Endothelial cell of umbilical vein (primary cell): ENCODE measurements around the gene NKD1. TPM values are rescaled to one million over a fixed set of nuclear protein-coding genes. Genes with fewer than 3 reads are reported as not detected.

Experiments used
- BruUV-seq: library from RNA; stranded (reverse); fragments of 400-500 nt; replicated peaks from 2 replicates; lab custom pipeline; 2021; lab: Mats Ljungman, UMichigan
- CTCF ChIA-PET: fragments of 300-600, 350-600 bp; sonication (Branson Sonifier 250); formaldehyde crosslinking; loops from one replicate; lab custom pipeline; 2021; ENCODE audit warnings: antibody characterized with exemption, inconsistent platforms; lab: Charles Lee
- POLR2A ChIA-PET: fragments of 300-600, 350-600 bp; sonication (Branson Sonifier 250); formaldehyde crosslinking; loops from one replicate; lab custom pipeline; 2021; ENCODE audit warnings: antibody characterized with exemption, inconsistent platforms; lab: Charles Lee
- DNase-seq: peaks from one replicate; pipeline ENCODE4 v3.0.0-alpha.2; 2011; ENCODE audit warnings: low read depth, low spot score
- FAIRE-seq: peaks from 2 replicates; lab custom pipeline; 2011; peaks lifted over from hg19 to GRCh38; lab: Jason Lieb, UNC
- H2AFZ ChIP-seq: 2 replicates; pipeline ENCODE4 v1.6.0; 2012; ENCODE audit warnings: low read depth, low read length, control low read depth, inconsistent platforms
- H3K27ac ChIP-seq: 2 replicates; pipeline ENCODE4 v1.5.1; 2011; ENCODE audit warnings: low read depth, mild to moderate bottlenecking, control low read depth, low read length, moderate library complexity; ENCODE audit not compliant: insufficient read depth
- H3K27me3 ChIP-seq, 2 experiments: 2 replicates each; pipeline versions ENCODE4 v1.6.0 to v1.6.1; 2011; ENCODE audit warnings: low read length in 2 of 2, mixed read lengths in 1 of 2; ENCODE audit not compliant: control insufficient read depth in 2 of 2, insufficient read depth in 2 of 2
- H3K36me3 ChIP-seq, 2 experiments: 2 replicates in 1 of 2; 3 replicates in 1 of 2; pipeline ENCODE4 v1.5.1; 2011; ENCODE audit warnings: low read length in 2 of 2, mild to moderate bottlenecking in 1 of 2, moderate library complexity in 1 of 2; ENCODE audit not compliant: control insufficient read depth in 2 of 2, insufficient read depth in 2 of 2; ENCODE audit errors: extremely low read depth in 1 of 2
- H3K4me1 ChIP-seq: 3 replicates; pipeline ENCODE4 v1.5.1; 2011; ENCODE audit warnings: mild to moderate bottlenecking, low read length; ENCODE audit not compliant: control insufficient read depth, insufficient read depth; ENCODE audit errors: extremely low read depth
- H3K4me2 ChIP-seq: 2 replicates; pipeline ENCODE4 v1.6.1; 2011; ENCODE audit warnings: low read length, control low read depth, mixed read lengths; ENCODE audit not compliant: insufficient read depth
- H3K4me3 ChIP-seq, 3 experiments: fragments of 200-600 bp in 1 of 3; sonication (generic), shearing (Covaris generic) in 1 of 3; replicated peaks in 1 of 3; 2 replicates each; pipeline ENCODE4 v1.5.1; 2011 to 2016; ENCODE audit warnings: control low read depth in 3 of 3, low read length in 3 of 3, mild to moderate bottlenecking in 2 of 3, inconsistent platforms in 1 of 3, low read depth in 1 of 3, moderate library complexity in 1 of 3; ENCODE audit not compliant: insufficient read depth in 1 of 3
- H3K79me2 ChIP-seq: 2 replicates; pipeline ENCODE4 v1.6.0; 2012; ENCODE audit warnings: low read length, inconsistent platforms; ENCODE audit not compliant: control insufficient read depth, insufficient read depth
- H3K9ac ChIP-seq: replicated peaks from 2 replicates; pipeline ENCODE3; 2011; ENCODE audit warnings: low read length, control low read depth; ENCODE audit not compliant: insufficient read depth; ENCODE audit errors: extremely low read depth
- H3K9me1 ChIP-seq: replicated peaks from 3 replicates; pipeline ENCODE4 v1.6.0; 2011; ENCODE audit warnings: mild to moderate bottlenecking, low read length; ENCODE audit not compliant: control insufficient read depth, insufficient read depth; ENCODE audit errors: extremely low read depth
- H3K9me3 ChIP-seq: replicated peaks from 2 replicates; pipeline ENCODE4 v1.5.1; 2012; ENCODE audit warnings: low read length, inconsistent platforms; ENCODE audit not compliant: control insufficient read depth, insufficient read depth
- H4K20me1 ChIP-seq: replicated peaks from 2 replicates; pipeline ENCODE3; 2011; ENCODE audit warnings: mild to moderate bottlenecking, low read length; ENCODE audit not compliant: control insufficient read depth, insufficient read depth; ENCODE audit errors: extremely low read depth
- CTCF ChIP-seq, 2 donors: IDR thresholded peaks; 1 replicate in 1 of 2; 2 replicates in 1 of 2; pipeline ENCODE4 v1.5.1; 2011; ENCODE audit warnings: low read length in 2 of 2, mild to moderate bottlenecking in 2 of 2, moderate library complexity in 2 of 2, control low read depth in 1 of 2, inconsistent platforms in 1 of 2, low read depth in 1 of 2; ENCODE audit not compliant: insufficient read depth in 1 of 2; ENCODE audit errors: extremely low read depth in 1 of 2
- EZH2 ChIP-seq: IDR thresholded peaks from 2 replicates; pipeline ENCODE4 v1.6.1; 2012; ENCODE audit warnings: borderline replicate concordance, low read depth, mild to moderate bottlenecking, moderate library complexity, low read length, inconsistent platforms; ENCODE audit not compliant: severe bottlenecking
- FOS ChIP-seq: IDR thresholded peaks from 2 replicates; pipeline ENCODE4 v1.6.1; 2011; ENCODE audit warnings: mild to moderate bottlenecking, low read length, moderate library complexity, borderline replicate concordance; ENCODE audit not compliant: insufficient read depth
- GATA2 ChIP-seq: IDR thresholded peaks from 2 replicates; pipeline ENCODE4 v1.7.0; 2011; ENCODE audit warnings: low read depth, mild to moderate bottlenecking, moderate library complexity, mixed read lengths, low read length; ENCODE audit not compliant: insufficient read length, insufficient read depth
- JUN ChIP-seq: IDR thresholded peaks from 2 replicates; pipeline ENCODE4 v1.6.1; 2011; ENCODE audit warnings: borderline replicate concordance, low read depth; ENCODE audit not compliant: insufficient read length, insufficient read depth
- MYC ChIP-seq: IDR thresholded peaks from one replicate; pipeline ENCODE4 v1.6.1; 2011; ENCODE audit warnings: mild to moderate bottlenecking, low read depth, low read length
- POLR2A ChIP-seq: IDR thresholded peaks from 2 replicates; pipeline ENCODE4 v1.6.1; 2012; ENCODE audit warnings: low read depth, mild to moderate bottlenecking, control low read depth, low read length
- POLR2AphosphoS5 ChIP-seq: IDR thresholded peaks from 2 replicates; pipeline ENCODE4 v1.6.1; 2012; ENCODE audit warnings: low read depth, mild to moderate bottlenecking, control low read depth, low read length, moderate library complexity; ENCODE audit not compliant: insufficient read depth
- dilution Hi-C: fragments of 300-500 bp; cut with MboI; formaldehyde crosslinking; loops from one replicate; pipeline ENCODE4 v1.15.0; 2019; ENCODE audit warnings: low sequenced_read_pairs; ENCODE audit not compliant: extremely low pct_ligation_motif_present
- intact Hi-C: fragments of 100-400 bp; cut with micrococcal nuclease; formaldehyde crosslinking; loops from one replicate; pipeline ENCODE4 v1.10.0; 2022
- polyA plus RNA-seq, 4 experiments: library from polyadenylated mRNA; depleted of rRNA in 3 of 4; stranded (reverse) in 3 of 4; unstranded in 1 of 4; fragments of >200 nt; gene quantifications; 2 replicates each; pipeline versions ENCODE4 v1.2.1 to v1.2.3, GENCODE V29; 2011 to 2012; ENCODE audit warnings: missing spikeins in 1 of 4
- total RNA-seq: library from RNA; stranded (reverse); gene quantifications from 2 replicates; pipeline ENCODE4 v1.2.3, GENCODE V29; 2021
- TF ChIP-seq, protein P1 (sequence below): IDR thresholded peaks from 2 replicates; pipeline ENCODE4 v1.6.1; 2011; ENCODE audit not compliant: insufficient read depth, insufficient read length

Gene NKD1
- total and polyA plus RNA-seq, 2 donors (not counting 3 experiments of a cell fraction or from before 2014, with no cell fraction given) = not detected

DNA sequence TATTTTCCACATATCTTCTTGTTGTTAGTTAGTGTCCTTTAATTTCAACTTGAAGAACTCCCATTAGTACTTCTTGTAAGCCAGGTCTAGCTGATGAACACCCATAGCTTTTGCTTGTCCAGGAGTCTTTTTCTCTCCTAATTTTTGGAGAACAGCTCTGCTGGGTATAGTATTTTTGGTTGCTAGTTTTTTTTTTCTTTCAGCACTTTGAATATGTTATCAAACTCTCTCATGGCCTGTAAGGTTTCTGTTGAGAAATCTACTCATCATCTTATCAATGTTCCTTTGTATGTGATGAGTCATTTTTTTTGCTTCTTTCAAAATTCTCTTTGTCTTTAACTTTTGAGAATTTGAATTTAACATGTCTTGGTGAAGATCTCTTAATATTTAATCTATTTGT lies 31.8 kb upstream of the NKD1 start:
- no peaks in the 10 kb centered on the region for H3K36me3 ChIP-seq
- POLR2A ChIA-PET = no interaction called here
- H3K9me3 ChIP-seq = no peaks in the 10 kb centered on the region
- H3K4me1 ChIP-seq = no peaks in the 10 kb centered on the region
- no peaks in the 10 kb centered on the region for H4K20me1 ChIP-seq
- dilution Hi-C loops = no loop called here
- H2AFZ ChIP-seq = no peak overlapping the region
- BruUV-seq = no TSS peak
- DNase-seq (no peak), FAIRE-seq (no peak)
- H3K9ac ChIP-seq = no peak overlapping the region
- H3K4me3 ChIP-seq = no peak overlapping the region
- H3K4me2 ChIP-seq = no peak overlapping the region
- no peaks in the 10 kb centered on the region for H3K79me2 ChIP-seq
- H3K27ac ChIP-seq = no peak overlapping the region
- H3K9me1 ChIP-seq = no peaks in the 10 kb centered on the region
- intact Hi-C loops = loop anchor here (10.0 kb wide), 1 partner anchor 1738 kb away; no protein-coding TSS in a partner anchor
- no peak for TF ChIP-seq POLR2A
- no peak for TF ChIP-seq EZH2
- no peak for TF ChIP-seq JUN
- no peak for TF ChIP-seq FOS
- no peak for TF ChIP-seq POLR2AphosphoS5
- no peak for TF ChIP-seq CTCF (IDR thresholded peaks at IDR 0.05; ENCODE audit: extremely low read depth in 1 of 2, insufficient read depth in 1 of 2, low read depth in 1 of 2, low read length in 2 of 2)
- TF ChIP-seq, protein P1, sequence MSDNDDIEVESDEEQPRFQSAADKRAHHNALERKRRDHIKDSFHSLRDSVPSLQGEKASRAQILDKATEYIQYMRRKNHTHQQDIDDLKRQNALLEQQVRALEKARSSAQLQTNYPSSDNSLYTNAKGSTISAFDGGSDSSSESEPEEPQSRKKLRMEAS = no peak
- TF ChIP-seq MYC = no peak
- TF ChIP-seq GATA2 = no peak
- H3K27me3 ChIP-seq = no peaks in the 10 kb centered on the region
- CTCF ChIA-PET = interaction anchor here (0.6 kb wide), 1 partner anchor 149 kb away, joined by 3 read pairs; no protein-coding TSS in a partner anchor
